HG03354 (cell line): ENCODE measurements around the gene ZFPM1.

Experiments
- ATAC-seq: cut with Tn5 transposase; IDR thresholded peaks from one replicate; pipeline ENCODE4 v1.9.1; 2021; ENCODE audit warnings: mild to moderate bottlenecking; ENCODE audit not compliant: unreplicated experiment, poor library complexity, severe bottlenecking

The ZFPM1 gene

GRCh38 chr16:88432174-88432573 lies 20.9 kb upstream of the ZFPM1 start:
- ATAC-seq: no peak

- ATAC-seq: no peak
Measured at GRCh38 chr16:88432753-88433152, 20.3 kb upstream of the ZFPM1 start.

GRCh38 chr16:88433632-88434352 lies 19.3 kb upstream of the ZFPM1 start:
- no peak for ATAC-seq

- no peak for ATAC-seq
Measured at GRCh38 chr16:88434353-88434690, 18.8 kb upstream of the ZFPM1 start.

GRCh38 chr16:88434746-88435145 lies 18.3 kb upstream of the ZFPM1 start:
- no peak for ATAC-seq

- ATAC-seq: no peak
Measured at GRCh38 chr16:88435437-88436355, 17.4 kb upstream of the ZFPM1 start.

- no peak for ATAC-seq
Measured at GRCh38 chr16:88436796-88437195, 16.3 kb upstream of the ZFPM1 start.

GRCh38 chr16:88437367-88437964 lies 15.6 kb upstream of the ZFPM1 start:
- no peak for ATAC-seq

- ATAC-seq: no peak
Measured at GRCh38 chr16:88438084-88438870, 14.8 kb upstream of the ZFPM1 start.

GRCh38 chr16:88439016-88439415 lies 14.1 kb upstream of the ZFPM1 start:
- ATAC-seq: no peak

- ATAC-seq: no peak
Measured at GRCh38 chr16:88439706-88440105, 13.4 kb upstream of the ZFPM1 start.

- ATAC-seq: no peak
Measured at GRCh38 chr16:88440111-88440510, 13.0 kb upstream of the ZFPM1 start.

- ATAC-seq: no peak
Measured at GRCh38 chr16:88440686-88441405, 12.2 kb upstream of the ZFPM1 start.

- no peak for ATAC-seq
Measured at GRCh38 chr16:88441460-88441859, 11.6 kb upstream of the ZFPM1 start.

GRCh38 chr16:88442383-88442726 lies 10.7 kb upstream of the ZFPM1 start:
- no peak for ATAC-seq

GRCh38 chr16:88442727-88443576 lies 10.1 kb upstream of the ZFPM1 start:
- peak; percentile 58 for ATAC-seq

- ATAC-seq: no peak
Measured at GRCh38 chr16:88444826-88445582, 8.1 kb upstream of the ZFPM1 start.

GRCh38 chr16:88445583-88445960 lies 7.5 kb upstream of the ZFPM1 start:
- ATAC-seq: no peak
